Activated CD4-positive, alpha-beta T cell treated with anti-CD3 and anti-CD28 coated beads, Interleukin-2, amount 50 U/mL, for 4 hours (primary cell): Measurements from ENCODE around the gene CDC20B.
"Not testable (repeated sequence)": the region's sequence is repeated elsewhere in the genome, so short reads cannot be mapped to it uniquely, and the experiment has no call there.

Experiments
- DNase-seq, 2 experiments: peaks; one replicate each; pipeline ENCODE4 v3.0.0-alpha.2; 2020

Gene CDC20B

DNA sequence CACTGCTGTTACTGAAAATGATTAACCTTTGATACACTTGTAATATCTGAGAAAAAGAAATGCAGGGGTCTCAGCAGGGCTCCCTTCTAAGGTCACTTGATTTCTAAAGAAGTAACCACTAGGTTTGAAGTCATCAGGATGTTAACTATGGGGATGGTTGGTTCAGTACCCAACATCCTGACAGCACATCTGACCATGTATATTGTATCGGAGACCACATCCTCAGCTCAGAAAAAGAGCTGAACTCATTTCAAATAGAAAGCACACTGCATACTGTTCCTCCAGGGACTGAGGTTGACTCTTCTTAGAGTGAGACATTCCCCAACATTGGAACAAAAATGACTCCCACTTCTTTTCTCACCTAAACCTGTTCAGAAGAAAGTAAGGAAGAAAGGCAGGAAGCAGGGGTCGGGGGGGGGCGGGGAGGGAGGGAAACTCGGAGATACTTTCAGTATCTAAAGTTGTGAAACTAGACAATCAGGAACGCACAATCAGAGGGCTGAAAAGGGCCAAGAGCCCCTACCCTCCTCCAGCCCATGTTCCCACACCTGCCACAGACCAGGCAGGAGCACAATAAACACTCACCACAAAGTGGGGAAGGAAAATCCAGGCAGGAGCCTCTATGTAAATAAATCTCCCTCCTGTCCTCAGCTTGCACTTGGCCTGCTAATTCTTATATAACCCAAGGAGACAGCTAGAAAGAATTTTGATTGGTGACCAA, 71.3 kb downstream of the CDC20B start:
- no peak for DNase-seq

DNA sequence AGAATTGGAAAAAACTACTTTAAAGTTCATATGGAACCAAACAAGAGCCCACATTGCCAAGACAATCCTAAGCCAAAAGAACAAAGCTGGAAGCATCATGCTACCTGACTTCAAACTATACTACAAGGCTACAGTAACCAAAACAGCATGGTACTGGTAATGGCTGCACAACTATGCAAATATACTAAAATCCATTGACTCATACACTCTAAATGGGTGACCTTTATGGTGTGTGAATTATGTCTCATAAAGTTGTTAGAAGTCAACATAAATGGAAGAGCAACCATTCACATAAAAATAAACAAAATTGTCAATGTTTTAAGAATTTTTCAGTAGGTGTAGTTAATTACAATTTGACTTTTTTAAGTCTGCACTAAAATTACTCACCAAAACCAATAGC, 71.8 kb downstream of the CDC20B start:
- not testable (repeated sequence) for DNase-seq

DNA sequence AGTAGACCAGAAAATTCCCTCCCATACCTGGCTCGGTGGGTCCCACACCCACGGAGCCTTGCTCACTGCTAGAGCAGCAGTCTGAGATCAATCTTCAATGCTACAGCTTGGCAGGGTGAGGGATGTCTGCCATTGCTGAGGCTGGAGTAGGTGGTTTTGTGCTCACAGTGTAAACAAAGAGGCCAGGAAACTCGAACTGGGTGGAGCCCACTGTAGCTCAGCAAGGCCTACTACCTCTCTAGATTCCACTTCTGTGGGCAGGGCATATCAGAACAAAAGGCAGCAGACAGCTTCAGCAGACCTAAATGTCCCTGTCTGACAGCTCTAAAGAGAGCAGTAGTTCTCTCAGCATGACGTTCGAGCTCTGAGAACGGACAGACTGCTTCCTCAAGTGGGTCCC, 76.1 kb downstream of the CDC20B start:
- peak; percentile 4 to 18 for DNase-seq

DNA sequence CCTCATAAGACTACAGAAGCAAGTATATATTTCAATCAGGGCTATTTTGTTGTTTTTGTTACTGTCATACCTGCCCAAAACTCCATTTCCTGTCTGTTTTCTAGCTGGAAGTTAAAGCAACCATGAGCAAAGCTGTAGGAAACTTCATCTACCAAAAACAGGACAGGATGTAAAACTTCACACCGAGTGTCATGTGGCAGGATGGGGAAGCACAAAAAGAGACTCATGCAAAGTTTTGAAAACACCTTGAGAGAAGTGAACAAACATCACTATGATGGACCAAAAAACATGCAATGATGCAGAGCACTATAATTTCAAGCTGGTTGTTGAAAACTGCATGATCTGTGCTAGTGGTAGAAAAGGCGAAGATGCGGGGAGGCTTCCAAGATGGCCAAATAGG, 76.8 kb downstream of the CDC20B start:
- no peak for DNase-seq

DNA sequence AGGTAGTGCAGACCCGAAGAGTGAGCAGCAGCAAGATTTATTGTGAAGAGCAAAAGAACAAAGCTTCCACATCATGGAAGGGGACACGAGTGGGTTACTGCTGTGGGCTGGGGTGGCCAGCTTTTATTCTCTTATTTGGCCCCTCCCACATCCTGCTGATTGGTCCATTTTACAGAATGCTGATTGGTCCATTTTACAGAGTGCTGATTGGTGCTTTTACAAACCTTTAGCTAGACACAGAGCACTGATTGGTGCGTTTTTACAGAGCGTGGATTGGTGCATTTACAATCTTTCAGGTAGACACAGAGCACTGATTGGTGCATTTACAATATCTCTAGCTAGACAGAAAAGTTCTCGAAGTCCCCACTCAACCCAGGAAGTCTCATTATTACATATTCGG, 82.0 kb downstream of the CDC20B start:
- DNase-seq: not testable (repeated sequence)

DNA sequence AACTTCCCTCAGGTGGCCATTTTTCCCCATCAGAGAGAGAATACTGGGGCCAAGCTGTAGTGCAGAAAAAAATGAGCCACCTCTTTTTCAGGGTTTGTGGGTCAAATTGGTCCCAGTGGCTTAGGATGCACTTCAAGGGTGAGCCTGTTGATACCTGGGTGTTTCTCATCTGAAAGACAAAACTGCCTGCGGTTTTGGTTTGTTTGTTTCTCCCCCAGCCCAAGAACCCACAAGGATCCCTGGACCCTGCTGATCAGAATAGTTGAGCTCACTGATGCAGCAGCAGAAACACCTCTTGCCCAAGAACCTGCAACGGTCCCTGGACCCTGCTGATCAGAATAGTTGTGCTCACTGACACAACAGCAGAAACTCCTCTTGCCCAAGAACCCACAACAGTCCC, 83.7 kb downstream of the CDC20B start:
- DNase-seq: not testable (repeated sequence)

DNA sequence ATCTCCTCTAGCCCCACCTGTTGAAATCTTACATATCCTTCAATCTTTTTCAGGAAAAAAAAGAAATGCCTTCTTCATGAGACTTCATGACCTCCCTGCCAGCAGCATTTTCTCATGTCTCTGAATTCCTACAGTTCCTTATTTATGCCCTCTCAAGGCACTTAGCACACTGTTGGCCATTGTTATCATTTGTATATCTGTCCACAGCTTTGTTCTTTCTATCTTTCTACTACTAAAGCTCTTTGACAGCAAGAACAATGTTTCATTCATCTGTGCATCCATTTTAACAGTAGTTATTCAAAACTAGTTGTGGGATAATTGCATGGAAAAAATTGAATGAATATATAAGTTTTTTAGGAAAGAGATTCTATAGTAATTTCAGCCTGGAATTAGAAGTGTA, 91.4 kb downstream of the CDC20B start:
- DNase-seq: no peak

DNA sequence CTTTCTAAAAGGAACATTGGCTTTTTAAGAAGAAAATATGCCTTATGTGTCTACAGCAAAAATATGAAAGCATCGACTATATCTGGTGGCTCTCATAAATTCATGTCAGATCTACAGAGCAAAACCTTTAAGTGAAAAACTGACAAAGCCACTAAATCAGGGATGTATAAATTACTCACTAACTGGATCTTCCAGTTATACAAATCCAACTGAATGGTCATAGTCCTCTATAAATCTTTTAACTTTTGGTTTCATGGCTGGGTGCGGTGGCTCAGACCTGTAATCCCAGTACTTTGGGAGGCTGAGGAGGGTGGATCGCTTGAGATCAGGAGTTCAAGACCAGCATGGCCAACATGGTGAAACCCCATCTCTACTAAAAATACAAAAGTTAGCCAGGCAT, 99.8 kb downstream of the CDC20B start:
- no peak for DNase-seq

DNA sequence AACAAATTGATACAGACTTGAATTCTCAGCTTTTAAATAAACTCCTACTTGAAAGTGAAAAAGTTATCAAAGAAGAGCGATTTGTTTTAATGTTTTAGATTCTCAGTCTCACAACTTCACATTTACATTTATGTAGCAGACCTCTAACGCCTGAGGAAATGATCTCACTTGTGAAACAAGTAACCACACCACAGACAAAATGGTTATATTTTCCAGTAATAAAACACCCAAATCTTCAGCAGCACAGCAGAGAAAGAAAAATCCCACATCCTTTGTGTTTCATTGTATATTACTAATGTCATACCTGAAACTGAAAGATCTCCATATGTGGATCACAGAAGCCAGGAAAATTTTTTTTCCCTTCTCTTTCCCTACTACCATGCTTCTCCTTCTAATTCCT, 100.3 kb downstream of the CDC20B start:
- DNase-seq: no peak

DNA sequence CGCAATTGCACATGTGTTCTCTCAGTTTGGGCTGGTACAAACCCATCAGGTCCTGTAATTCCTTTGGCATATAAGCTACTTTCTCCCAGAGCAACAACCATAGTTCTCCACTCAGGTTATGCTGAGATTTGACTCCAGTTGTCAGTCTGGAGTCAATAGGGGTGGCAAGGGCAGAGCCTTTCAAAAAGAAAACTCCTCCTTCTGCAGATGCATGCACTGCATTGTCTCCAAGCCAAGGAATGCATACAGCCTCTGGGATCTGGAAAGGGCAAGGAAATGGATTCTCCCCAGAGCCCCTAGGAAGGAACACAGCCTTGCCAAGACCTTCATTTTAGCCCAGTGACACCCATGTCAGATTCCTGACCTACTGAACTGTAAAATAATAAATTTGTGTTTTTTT, 101.6 kb downstream of the CDC20B start:
- DNase-seq: no peak

DNA sequence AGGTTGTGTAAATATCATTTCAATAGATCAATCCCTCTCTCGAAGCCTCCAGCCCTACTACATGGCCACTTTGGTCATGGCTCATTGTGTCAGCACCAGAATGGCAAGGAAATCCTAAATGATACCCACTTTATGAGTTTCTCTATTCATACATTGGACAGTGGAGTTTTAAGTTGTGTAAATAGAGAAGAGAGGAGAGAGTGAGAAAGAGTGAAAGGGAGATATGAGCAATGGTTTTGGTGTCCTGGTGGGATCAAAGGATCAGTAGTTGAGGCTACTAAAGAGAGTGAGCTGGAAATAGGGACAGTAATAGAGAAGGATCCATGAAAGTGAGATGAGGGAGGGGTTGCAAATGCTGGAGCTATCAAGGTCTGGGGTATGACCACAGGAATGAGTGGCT, 102.0 kb downstream of the CDC20B start:
- no peak for DNase-seq

DNA sequence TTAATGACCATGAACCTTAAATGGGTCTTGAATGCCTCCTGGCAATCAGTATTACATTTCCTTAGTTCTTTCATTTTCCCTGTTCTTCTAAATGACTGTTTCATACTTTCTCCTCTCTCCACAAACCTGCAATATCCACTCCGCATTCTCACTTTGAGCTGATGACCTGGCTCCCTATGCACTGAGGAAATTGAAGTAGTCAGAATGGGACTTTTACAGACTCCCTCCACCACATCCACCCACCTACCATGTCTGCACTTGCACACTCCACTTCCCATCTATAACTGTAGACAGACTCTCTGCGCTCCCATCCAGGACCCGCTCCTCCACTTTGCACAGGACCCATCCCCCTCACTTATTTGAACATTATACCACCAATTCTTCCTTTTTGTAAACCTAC, 106.7 kb downstream of the CDC20B start:
- DNase-seq: no peak

DNA sequence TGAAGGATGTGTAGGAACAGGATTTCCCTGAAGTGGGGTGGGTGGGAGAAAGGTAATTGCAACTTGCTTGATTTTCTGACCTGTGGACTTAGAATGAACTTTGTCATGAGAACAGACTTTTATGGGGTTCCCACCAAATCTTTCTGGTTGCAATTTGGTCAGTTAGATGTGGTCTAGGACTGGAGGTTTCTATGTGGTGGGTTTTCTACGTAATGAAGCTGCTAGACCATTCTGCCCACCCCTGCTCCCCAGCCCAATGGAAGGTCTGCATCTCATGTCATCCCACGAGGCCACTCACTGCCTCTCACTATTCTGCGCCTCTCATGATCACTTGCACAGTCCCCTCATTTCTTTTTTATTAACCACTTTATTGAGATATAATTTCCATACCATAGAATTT, 108.5 kb downstream of the CDC20B start:
- DNase-seq: no peak

DNA sequence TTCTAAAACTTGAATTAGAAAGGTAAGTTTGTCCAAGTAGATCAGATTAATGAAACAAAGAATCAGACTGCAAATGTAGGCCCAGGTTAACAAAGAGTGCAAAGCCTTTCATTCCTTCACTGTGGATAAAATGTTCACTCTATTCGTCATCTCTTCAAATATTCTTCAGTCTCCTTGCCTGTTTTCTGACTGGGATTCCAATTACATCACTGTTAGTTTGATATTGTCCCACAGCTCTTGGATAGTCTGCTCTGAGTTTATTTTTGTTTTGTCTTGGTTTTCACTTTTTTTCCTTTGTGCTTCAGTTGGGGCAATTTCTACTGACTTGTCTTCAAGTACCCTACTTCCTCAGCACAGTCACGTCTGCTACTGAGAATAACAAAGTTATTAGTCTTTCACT, 109.1 kb downstream of the CDC20B start:
- DNase-seq: no peak

DNA sequence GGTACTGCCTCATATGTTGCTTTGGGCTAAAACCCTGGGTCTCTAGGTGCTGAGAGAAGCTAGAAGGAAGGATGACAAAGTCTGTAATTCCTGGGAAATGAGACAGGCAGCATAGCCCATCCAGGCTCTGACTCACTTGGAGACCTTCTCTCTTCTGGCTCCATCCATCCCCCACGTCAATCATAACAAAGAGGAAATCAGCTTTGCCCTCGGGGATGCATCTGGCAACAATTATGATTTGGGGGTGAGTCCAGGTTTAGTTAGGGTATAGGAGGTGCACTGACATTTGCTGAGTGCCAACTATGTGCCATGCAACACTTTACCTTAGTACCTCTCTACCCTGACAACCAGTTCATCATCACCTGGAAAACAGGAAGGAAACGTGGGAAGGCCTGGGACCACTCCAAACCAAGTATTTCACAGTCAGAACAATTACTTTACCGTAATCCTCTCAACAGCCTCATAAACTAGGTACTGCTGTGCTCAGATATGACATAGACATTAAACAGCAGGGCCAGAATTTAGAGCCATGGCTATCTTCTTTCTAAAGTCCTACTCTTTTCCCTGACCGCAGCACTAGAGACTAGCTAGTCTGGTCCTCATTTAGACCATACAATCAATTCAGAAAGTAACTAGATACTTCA, 109.6 kb downstream of the CDC20B start:
- no peak for DNase-seq
